ENCODE results near the gene SP3. TPM values are rescaled to one million over a fixed set of nuclear protein-coding genes. Genes with fewer than 3 reads are reported as not detected.

SP3 gene
- polyA plus RNA-seq, 2 of the 4 experiments (the other 2 are of a cell fraction): 40.1 to 83.1 TPM

GRCh38 chr2:173868406-173868805, 96.8 kb downstream of the SP3 start:
- no peaks in the 10 kb centered on the region for H3K4me1 ChIP-seq
- ChIA-PET POLR2A (no interaction called here), CTCF (interaction anchor here (0.6 kb wide), 1 partner anchor 8 kb away, joined by 3 read pairs; no protein-coding TSS in a partner anchor)
- 73% methylated on average over 3 of the region's 3 CpGs for WGBS (ENCODE audit: missing lambda C conversion rate)
- TF ChIP-seq MAZ (IDR thresholded peaks at IDR 0.05; ENCODE audit: borderline replicate concordance, low read depth, low read length) (no peak), MYC (IDR thresholded peaks at IDR 0.05; ENCODE audit: borderline replicate concordance, low read length) (no peak), EP300 (IDR thresholded peaks at IDR 0.05) (no peak), HEYL (CRISPR knock-in tag; IDR thresholded peaks at IDR 0.05) (no peak), CTCF (IDR thresholded peaks at IDR 0.05) (no peak), FOSL2 (IDR thresholded peaks at IDR 0.05) (no peak), FOSL2 (CRISPR knock-in tag; IDR thresholded peaks at IDR 0.05) (no peak), CBX2 (IDR thresholded peaks at IDR 0.05; ENCODE audit: borderline replicate concordance, low read depth) (no peak), REST (IDR thresholded peaks at IDR 0.05) (no peak), TFCP2L1 (CRISPR knock-in tag; IDR thresholded peaks at IDR 0.05) (no peak), POLR2AphosphoS2 (conservative IDR thresholded peaks at IDR 0.05; ENCODE audit: low read length) (no peak), GATA3 (IDR thresholded peaks at IDR 0.05; ENCODE audit: borderline replicate concordance) (no peak), HOXB5 (CRISPR knock-in tag; IDR thresholded peaks at IDR 0.05) (no peak), HOXB13 (CRISPR knock-in tag; IDR thresholded peaks at IDR 0.05; ENCODE audit: low read depth) (no peak)
- TF ChIP-seq, protein P1, sequence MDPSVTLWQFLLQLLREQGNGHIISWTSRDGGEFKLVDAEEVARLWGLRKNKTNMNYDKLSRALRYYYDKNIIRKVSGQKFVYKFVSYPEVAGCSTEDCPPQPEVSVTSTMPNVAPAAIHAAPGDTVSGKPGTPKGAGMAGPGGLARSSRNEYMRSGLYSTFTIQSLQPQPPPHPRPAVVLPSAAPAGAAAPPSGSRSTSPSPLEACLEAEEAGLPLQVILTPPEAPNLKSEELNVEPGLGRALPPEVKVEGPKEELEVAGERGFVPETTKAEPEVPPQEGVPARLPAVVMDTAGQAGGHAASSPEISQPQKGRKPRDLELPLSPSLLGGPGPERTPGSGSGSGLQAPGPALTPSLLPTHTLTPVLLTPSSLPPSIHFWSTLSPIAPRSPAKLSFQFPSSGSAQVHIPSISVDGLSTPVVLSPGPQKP (IDR thresholded peaks at IDR 0.05; ENCODE audit: low read depth, low read length): no peak
- no peak overlapping the region for H3K4me3 ChIP-seq
- no peak for ATAC-seq
- H3K27ac ChIP-seq: no peak overlapping the region
- FAIRE-seq: no peak
- no peak for DNase-seq (ENCODE audit: low read depth in 1 of 2, low spot score in 1 of 2)
- no peak overlapping the region for H3K4me2 ChIP-seq
- H3K9me3 ChIP-seq: no peaks in the 10 kb centered on the region

- ATAC-seq: no peak
- Histone ChIP-seq H3K27ac (no peak overlapping the region), H3K4me1 (no peaks in the 10 kb centered on the region), H3K9me3 (no peaks in the 10 kb centered on the region), H3K4me2 (no peak overlapping the region), H3K4me3 (no peak overlapping the region)
- DNase-seq (ENCODE audit: low read depth in 1 of 2, low spot score in 1 of 2): no peak
- 79% methylated on average over 11 of the region's 11 CpGs for WGBS (ENCODE audit: missing lambda C conversion rate)
- POLR2A ChIA-PET: no interaction called here
- CTCF ChIA-PET: no interaction called here
- FAIRE-seq: no peak
- TF ChIP-seq ZFP36 (IDR thresholded peaks at IDR 0.05; ENCODE audit: borderline replicate concordance, partially characterized antibody) (no peak), BHLHE40 (IDR thresholded peaks at IDR 0.05; ENCODE audit: low read depth, low read length) (no peak), RFX5 (IDR thresholded peaks at IDR 0.05) (no peak), NFE2L2 (conservative IDR thresholded peaks at IDR 0.05; ENCODE audit: low read length) (no peak), PHF8 (IDR thresholded peaks at IDR 0.05; ENCODE audit: borderline replicate concordance, low read depth) (no peak), HOXA7 (CRISPR knock-in tag; IDR thresholded peaks at IDR 0.05) (no peak), CHD2 (IDR thresholded peaks at IDR 0.05; ENCODE audit: low read length, partially characterized antibody) (no peak), RNF2 (IDR thresholded peaks at IDR 0.05; ENCODE audit: borderline replicate concordance, low read depth) (no peak), EHF (CRISPR knock-in tag; IDR thresholded peaks at IDR 0.05) (no peak), TP53 (CRISPR knock-in tag; IDR thresholded peaks at IDR 0.05) (no peak), POLR2AphosphoS2 (conservative IDR thresholded peaks at IDR 0.05; ENCODE audit: low read length) (no peak), CTCF (IDR thresholded peaks at IDR 0.05) (no peak), NR3C1 (IDR thresholded peaks at IDR 0.05) (no peak)
Measured at GRCh38 chr2:173866874-173867618, 98.1 kb downstream of the SP3 start.
